HCT116 (cell line): ENCODE results near the gene DPP10. TPM values are rescaled to one million over a fixed set of nuclear protein-coding genes. Genes with fewer than 3 reads are reported as not detected.

ENCODE experiments used
- ATAC-seq: fragments of 200-7000 bp; cut with Tn5 transposase; 2 replicates; pipeline ENCODE4 v1.9.1; 2020; ENCODE audit warnings: mild to moderate bottlenecking, moderate library complexity
- BruUV-seq: library from RNA; stranded (reverse); fragments of 400-500 nt; replicated peaks from 2 replicates; lab custom pipeline; 2021; lab: Mats Ljungman, UMichigan
- CTCF ChIA-PET: fragments of 300-600 bp; sonication (Branson Sonifier 250); formaldehyde crosslinking; loops from one replicate; lab custom pipeline; 2021; ENCODE audit warnings: antibody characterized with exemption; lab: Charles Lee
- POLR2A ChIA-PET: fragments of 300-600, 350-600 bp; sonication (Branson Sonifier 250); formaldehyde crosslinking; loops from one replicate; lab custom pipeline; 2021; ENCODE audit warnings: antibody characterized with exemption; lab: Charles Lee
- RAD21 ChIA-PET, 2 experiments: fragments of 300-600 bp; sonication (Branson Sonifier 250); formaldehyde crosslinking; loops; one replicate each; lab custom pipeline; 2023; ENCODE audit warnings: low total read pairs in 2 of 2; ENCODE audit not compliant: uncharacterized antibody in 2 of 2, unreplicated experiment in 2 of 2, low non-redundant PET in 1 of 2; lab: Charles Lee
- DNase-seq: peaks from one replicate; pipeline ENCODE4 v3.0.0-alpha.2; 2010; ENCODE audit warnings: low read depth, low spot score
- H2AFZ ChIP-seq: fragments of 200-600 bp; shearing (Covaris generic), sonication (generic); 2 replicates; pipeline ENCODE4 v1.6.1; 2017; ENCODE audit warnings: low read depth, mixed run types, mixed read lengths, antibody characterized with exemption, low read length; ENCODE audit not compliant: poor library complexity, severe bottlenecking
- H3K27ac ChIP-seq: 2 replicates; pipeline ENCODE4 v1.5.1; 2012; ENCODE audit warnings: low read depth, low read length
- H3K27me3 ChIP-seq: fragments of 200-600 bp; sonication (generic); 2 replicates; pipeline ENCODE4 v1.6.1; 2016; ENCODE audit warnings: mixed run types, low read length, mixed read lengths; ENCODE audit not compliant: insufficient read depth
- H3K36me3 ChIP-seq, 2 experiments: fragments of 200-500 bp in 1 of 2; fragments of 200-600 bp in 1 of 2; sonication (Bioruptor generic) in 1 of 2; sonication (generic) in 1 of 2; 2 replicates each; pipeline versions ENCODE4 v1.5.1 to v1.6.1; 2014 to 2016; ENCODE audit warnings: low read length in 2 of 2, inconsistent platforms in 1 of 2, mixed read lengths in 1 of 2, mixed run types in 1 of 2; ENCODE audit not compliant: insufficient read depth in 2 of 2, control insufficient read depth in 1 of 2
- H3K4me1 ChIP-seq, 2 experiments: fragments of 200-600 bp in 1 of 2; sonication (generic) in 1 of 2; 2 replicates each; pipeline versions ENCODE4 v1.5.1 to v1.6.1; 2012 to 2017; ENCODE audit warnings: low read length in 2 of 2, inconsistent platforms in 1 of 2, mild to moderate bottlenecking in 1 of 2, mixed read lengths in 1 of 2, mixed run types in 1 of 2, moderate library complexity in 1 of 2; ENCODE audit not compliant: insufficient read depth in 2 of 2, control insufficient read depth in 1 of 2
- H3K4me2 ChIP-seq: fragments of 200-600 bp; sonication (generic); 2 replicates; pipeline ENCODE4 v1.6.1; 2017; ENCODE audit warnings: mixed run types, low read length, mixed read lengths
- H3K4me3 ChIP-seq, 2 experiments: fragments of 200-600 bp in 1 of 2; sonication (generic) in 1 of 2; replicated peaks in 1 of 2; 2 replicates each; pipeline ENCODE4 v1.5.1; 2011 to 2016; ENCODE audit warnings: low read length in 2 of 2, control low read depth in 1 of 2, low read depth in 1 of 2, mild to moderate bottlenecking in 1 of 2, mixed read lengths in 1 of 2, mixed run types in 1 of 2
- H3K79me2 ChIP-seq: fragments of 200-600 bp; sonication (generic); 2 replicates; pipeline ENCODE4 v1.6.1; 2017; ENCODE audit warnings: mild to moderate bottlenecking, mixed run types, low read length, moderate library complexity, mixed read lengths; ENCODE audit not compliant: insufficient read depth
- H3K9ac ChIP-seq: fragments of 200-600 bp; sonication (generic); 2 replicates; pipeline ENCODE4 v1.6.1; 2016; ENCODE audit warnings: low read length, mixed read lengths
- H3K9me2 ChIP-seq: fragments of 200-600 bp; sonication (generic), shearing (Covaris generic); 2 replicates; pipeline ENCODE4 v1.6.1; 2017; ENCODE audit warnings: mixed run types, mild to moderate bottlenecking, moderate library complexity; ENCODE audit not compliant: insufficient read depth
- H3K9me3 ChIP-seq, 2 experiments: fragments of 200-500 bp in 1 of 2; fragments of 200-600 bp in 1 of 2; sonication (Bioruptor generic) in 1 of 2; sonication (generic) in 1 of 2; 2 replicates each; pipeline ENCODE4 v1.6.1; 2014 to 2017; ENCODE audit warnings: low read length in 2 of 2, mixed read lengths in 2 of 2, inconsistent platforms in 1 of 2, low read depth in 1 of 2, mild to moderate bottlenecking in 1 of 2, mixed run types in 1 of 2, moderate library complexity in 1 of 2; ENCODE audit not compliant: control insufficient read depth in 1 of 2, insufficient read depth in 1 of 2
- H4K20me1 ChIP-seq: fragments of 200-600 bp; sonication (generic), shearing (Covaris generic); 2 replicates; pipeline ENCODE4 v1.6.1; 2017; ENCODE audit warnings: mixed run types, mild to moderate bottlenecking, moderate library complexity; ENCODE audit not compliant: insufficient read depth
- ATF3 ChIP-seq: IDR thresholded peaks from 2 replicates; pipeline ENCODE4 v1.6.1; 2012
- CTCF ChIP-seq, 3 experiments: fragments of 200-600 bp in 1 of 3; sonication (generic) in 1 of 3; IDR thresholded peaks in 2 of 3; conservative IDR thresholded peaks in 1 of 3; 2 replicates each; pipeline ENCODE4 v1.5.1; 2012 to 2017; ENCODE audit warnings: low read depth in 2 of 3, low read length in 2 of 3, antibody characterized with exemption in 1 of 3, borderline replicate concordance in 1 of 3, control low read depth in 1 of 3, mild to moderate bottlenecking in 1 of 3, mixed read lengths in 1 of 3, mixed run types in 1 of 3, moderate library complexity in 1 of 3; ENCODE audit not compliant: insufficient read depth in 1 of 3
- EGR1 ChIP-seq: IDR thresholded peaks from 2 replicates; pipeline ENCODE4 v1.6.1; 2012; ENCODE audit warnings: low read depth
- ELF1 ChIP-seq: IDR thresholded peaks from 2 replicates; pipeline ENCODE4 v1.6.1; 2012; ENCODE audit warnings: low read depth, borderline replicate concordance
- EZH2 ChIP-seq: fragments of 200-600 bp; sonication (generic); IDR thresholded peaks from 2 replicates; pipeline ENCODE4 v1.6.1; 2017; ENCODE audit warnings: antibody characterized with exemption, mixed run types
- MAX ChIP-seq: IDR thresholded peaks from 2 replicates; pipeline ENCODE4 v1.6.1; 2012
- POLR2AphosphoS5 ChIP-seq: IDR thresholded peaks from 2 replicates; pipeline ENCODE4 v1.6.1; 2011; ENCODE audit warnings: mild to moderate bottlenecking, low read depth, low read length, moderate library complexity
- REST ChIP-seq: IDR thresholded peaks from 2 replicates; pipeline ENCODE4 v1.6.1; 2012; ENCODE audit warnings: low read depth
- SRF ChIP-seq: IDR thresholded peaks from 2 replicates; pipeline ENCODE4 v1.6.1; 2012; ENCODE audit warnings: low read depth
- TCF7L2 ChIP-seq: IDR thresholded peaks from 2 replicates; pipeline ENCODE4 v1.7.0; 2011; ENCODE audit warnings: borderline replicate concordance, inconsistent platforms; ENCODE audit not compliant: insufficient read depth, insufficient read length; ENCODE audit errors: extremely low read depth
- ZBTB33 ChIP-seq: IDR thresholded peaks from 2 replicates; pipeline ENCODE4 v1.6.1; 2011; ENCODE audit warnings: mild to moderate bottlenecking, low read length, moderate library complexity; ENCODE audit not compliant: insufficient replicate concordance; ENCODE audit errors: extremely low read depth
- intact Hi-C: fragments of 100-400 bp; cut with micrococcal nuclease; formaldehyde crosslinking; loops from 2 replicates; pipeline ENCODE4 v1.10.0; 2022
- total RNA-seq: library from RNA; stranded (reverse); gene quantifications from one replicate; pipeline ENCODE4 v1.2.1, GENCODE V29; 2021; ENCODE audit not compliant: unreplicated experiment

The DPP10 gene
- total RNA-seq, 1 experiment from 2014 or later, result not detected

- no peaks in the 10 kb centered on the region for H3K4me1 ChIP-seq
- TF ChIP-seq TCF7L2 (no peak), REST (no peak), EZH2 (no peak), EGR1 (no peak)
Measured at GRCh38 chr2:114752425-114752824, 310.0 kb downstream of the DPP10 start.

GRCh38 chr2:114753145-114753544, 310.7 kb downstream of the DPP10 start:
- intact Hi-C loops, result no loop called here
- BruUV-seq, result no TSS peak
- TF ChIP-seq EGR1 (no peak), ZBTB33 (no peak), SRF (no peak), ATF3 (no peak), TCF7L2 (no peak), MAX (no peak), CTCF (IDR thresholded peaks at IDR 0.05 in 2 of 3, conservative IDR thresholded peaks at IDR 0.05 in 1 of 3; ENCODE audit: borderline replicate concordance in 1 of 3, insufficient read depth in 1 of 3, low read depth in 2 of 3, low read length in 2 of 3) (no peak), POLR2AphosphoS5 (no peak), ELF1 (no peak)

More at GRCh38 chr2:114752425-114752824, 310.0 kb downstream of the DPP10 start:
- Histone ChIP-seq H3K9ac (no peak overlapping the region), H3K27me3 (no peaks in the 10 kb centered on the region), H3K9me2 (no peaks in the 10 kb centered on the region), H2AFZ (no peak overlapping the region), H3K4me3 (no peak overlapping the region), H3K79me2 (no peaks in the 10 kb centered on the region), H3K4me2 (no peak overlapping the region), H3K27ac (no peak overlapping the region), H4K20me1 (no peaks in the 10 kb centered on the region), H3K36me3 (no peaks in the 10 kb centered on the region), H3K9me3 (peaks cover 6 to 17% of the 10 kb centered on the region in 2 experiments; a peak in 2 of 4 replicates)
- ATAC-seq, result no peak
- no TSS peak for BruUV-seq
- no peak for DNase-seq
- RAD21 ChIA-PET, result no interaction called here
- intact Hi-C loops, result no loop called here
- POLR2A ChIA-PET, result no interaction called here
- CTCF ChIA-PET, result no interaction called here

More at GRCh38 chr2:114753145-114753544, 310.7 kb downstream of the DPP10 start:
- H3K27me3 ChIP-seq, result no peaks in the 10 kb centered on the region
- POLR2A ChIA-PET, result no interaction called here
- no peaks in the 10 kb centered on the region for H3K36me3 ChIP-seq
- DNase-seq (no peak), ATAC-seq (no peak)
- no peaks in the 10 kb centered on the region for H3K79me2 ChIP-seq
- H3K27ac ChIP-seq, result no peak overlapping the region
- H3K9me2 ChIP-seq, result no peaks in the 10 kb centered on the region
- RAD21 ChIA-PET, result no interaction called here
- no peaks in the 10 kb centered on the region for H4K20me1 ChIP-seq
- peaks cover 10 to 17% of the 10 kb centered on the region in 2 experiments; a peak in 2 of 4 replicates for H3K9me3 ChIP-seq
- no peaks in the 10 kb centered on the region for H3K4me1 ChIP-seq
- no peak overlapping the region for H3K4me3 ChIP-seq
- H2AFZ ChIP-seq, result no peak overlapping the region
- no peak overlapping the region for H3K4me2 ChIP-seq
- H3K9ac ChIP-seq, result no peak overlapping the region
- CTCF ChIA-PET, result no interaction called here
